ENCODE results near the gene POC1B.

The POC1B gene

GRCh38 chr12:89538897-89539296 lies 13.1 kb upstream of the POC1B start:
- no peak for DNase-seq

GRCh38 chr12:89537389-89537788 lies 11.5 kb upstream of the POC1B start:
- DNase-seq, result no peak

- DNase-seq, result peak; percentile 8
Observed at GRCh38 chr12:89529738-89530137, 3.9 kb upstream of the POC1B start.

- DNase-seq, result no peak
Observed at GRCh38 chr12:89528434-89528833, 2.6 kb upstream of the POC1B start.

- DNase-seq, result peak; percentile 13
Observed at GRCh38 chr12:89525305-89525823, 483 bp downstream of the POC1B start.

- DNase-seq, result peak; percentile 48
Observed at GRCh38 chr12:89524541-89525304, 1.1 kb downstream of the POC1B start, which contains the start of gene GALNT4. GALNT4 (minus strand) TSS chr12:89524796; CDS start chr12:89524549, 247 bp downstream.

GRCh38 chr12:89523843-89524540 lies 1.9 kb downstream of the POC1B start:
- DNase-seq, result no peak

GRCh38 chr12:89523393-89523792 lies 2.5 kb downstream of the POC1B start:
- no peak for DNase-seq

GRCh38 chr12:89521364-89522223 lies 4.3 kb downstream of the POC1B start:
- DNase-seq, result no peak

- no peak for DNase-seq
Observed at GRCh38 chr12:89517720-89518119, 8.1 kb downstream of the POC1B start.

GRCh38 chr12:89516633-89517032 lies 9.2 kb downstream of the POC1B start:
- no peak for DNase-seq

GRCh38 chr12:89514751-89515150 lies 11.1 kb downstream of the POC1B start:
- DNase-seq, result no peak

- no peak for DNase-seq
Observed at GRCh38 chr12:89513544-89513943, 12.3 kb downstream of the POC1B start.

- DNase-seq, result peak; percentile 21
Observed at GRCh38 chr12:89507015-89507824, 18.6 kb downstream of the POC1B start.

GRCh38 chr12:89506050-89506449 lies 19.8 kb downstream of the POC1B start:
- DNase-seq, result no peak

- DNase-seq, result no peak
Observed at GRCh38 chr12:89504560-89505346, 21.1 kb downstream of the POC1B start.

- no peak for DNase-seq
Observed at GRCh38 chr12:89501793-89502192, 24.1 kb downstream of the POC1B start.

GRCh38 chr12:89499857-89500256 lies 26.0 kb downstream of the POC1B start:
- DNase-seq, result no peak

GRCh38 chr12:89497467-89497866 lies 28.4 kb downstream of the POC1B start:
- no peak for DNase-seq

GRCh38 chr12:89497005-89497404 lies 28.8 kb downstream of the POC1B start:
- DNase-seq, result no peak

All from COR-L47 (cell line).